Activated CD4-positive, alpha-beta T cell treated with anti-CD3 and anti-CD28 coated beads, Interleukin-2, amount 50 U/mL, for 16 hours (primary cell): ENCODE data around the gene ANKS1B.
"Not testable (repeated sequence)": the region's sequence is repeated elsewhere in the genome, so short reads cannot be mapped to it uniquely, and the experiment has no call there.

Experiments
- DNase-seq: peaks from one replicate; pipeline ENCODE4 v3.0.0-alpha.2; 2020

Gene ANKS1B

DNA sequence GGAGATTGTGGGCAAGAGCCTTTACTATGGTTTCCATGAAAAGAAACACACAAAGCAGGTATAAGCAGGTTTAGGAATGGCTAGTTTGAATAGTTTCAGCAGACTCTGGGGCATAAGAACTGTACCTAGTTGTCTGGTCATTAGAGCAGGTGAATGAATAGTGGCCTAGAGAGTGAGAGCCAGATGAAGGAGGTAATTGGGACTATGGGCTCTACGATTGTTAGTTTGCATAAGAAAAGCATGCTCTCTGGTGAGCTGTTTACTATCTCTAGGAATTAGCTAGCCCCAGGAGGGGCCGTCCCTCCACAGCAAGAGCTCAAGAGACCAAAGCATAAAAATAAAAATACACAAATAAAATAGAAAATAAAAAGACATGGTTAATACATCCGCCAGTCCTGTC, 734.6 kb downstream of the ANKS1B start:
- no peak for DNase-seq

DNA sequence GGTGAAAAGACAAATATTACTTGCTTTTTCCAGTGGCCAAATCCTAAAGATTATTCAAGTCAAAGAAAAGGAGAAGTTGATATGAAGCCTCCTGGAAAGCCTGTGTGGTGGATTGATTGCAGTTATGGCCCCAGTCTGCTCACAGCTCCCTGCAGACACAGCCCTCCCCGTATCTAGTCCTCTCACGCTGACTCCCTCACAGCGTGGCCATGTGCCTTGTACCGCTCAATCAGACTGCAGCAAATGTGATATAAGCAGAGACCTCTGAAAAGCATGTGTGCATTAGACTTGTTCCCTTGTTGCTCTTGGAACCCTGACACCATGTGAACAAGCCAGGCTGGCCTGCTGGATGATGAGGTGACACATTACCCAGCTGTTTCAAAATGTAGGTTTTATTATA, 735.2 kb downstream of the ANKS1B start:
- no peak for DNase-seq

DNA sequence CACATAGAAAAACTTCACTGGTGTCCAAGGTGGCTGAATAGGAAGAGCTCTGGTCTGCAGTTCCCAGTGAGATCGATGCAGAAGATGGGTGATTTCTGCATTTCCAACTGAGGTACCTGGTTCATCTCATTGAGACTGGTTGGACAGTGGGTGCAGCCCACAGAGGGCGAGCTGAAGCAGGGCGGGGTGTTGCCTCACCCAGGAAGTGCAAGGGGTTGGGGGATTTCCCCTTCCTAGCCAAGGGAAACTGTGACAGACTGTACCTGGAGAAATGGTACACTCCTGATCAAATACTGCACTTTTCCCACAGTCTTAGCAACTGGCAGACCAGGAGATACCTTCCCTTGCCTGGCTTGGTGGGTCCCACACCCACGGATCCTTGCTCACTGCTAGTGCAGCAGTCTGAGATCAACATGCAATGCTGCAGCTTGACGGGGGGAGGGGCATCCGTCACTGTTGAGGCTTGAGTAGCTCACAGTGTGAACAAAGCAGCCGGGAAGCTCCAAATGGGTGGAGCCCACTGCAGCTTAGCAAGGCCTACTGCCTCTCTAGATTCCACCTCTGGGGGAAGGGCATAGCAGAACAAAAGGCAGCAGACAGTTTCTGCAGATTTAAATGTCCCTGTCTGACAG, 746.7 kb downstream of the ANKS1B start:
- not testable (repeated sequence) for DNase-seq

DNA sequence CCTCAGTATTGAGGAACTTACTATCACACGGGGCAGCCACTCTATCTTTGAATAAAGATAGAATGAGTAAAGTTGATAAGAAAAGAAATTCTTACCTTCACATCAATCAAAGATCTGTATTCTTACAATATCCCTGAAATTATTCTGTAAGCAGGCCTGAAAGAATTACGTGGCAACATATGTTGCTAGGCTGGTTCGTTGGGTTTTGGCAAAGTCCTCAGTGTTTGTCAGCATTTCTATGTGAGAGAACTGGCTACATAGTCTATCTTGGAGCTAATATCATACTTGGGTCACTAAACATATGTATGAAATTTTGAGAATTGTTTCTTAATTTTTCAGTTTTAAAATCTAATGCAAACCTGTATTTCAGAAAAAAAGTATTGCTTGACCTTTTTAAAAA, 749.4 kb downstream of the ANKS1B start:
- no peak for DNase-seq

DNA sequence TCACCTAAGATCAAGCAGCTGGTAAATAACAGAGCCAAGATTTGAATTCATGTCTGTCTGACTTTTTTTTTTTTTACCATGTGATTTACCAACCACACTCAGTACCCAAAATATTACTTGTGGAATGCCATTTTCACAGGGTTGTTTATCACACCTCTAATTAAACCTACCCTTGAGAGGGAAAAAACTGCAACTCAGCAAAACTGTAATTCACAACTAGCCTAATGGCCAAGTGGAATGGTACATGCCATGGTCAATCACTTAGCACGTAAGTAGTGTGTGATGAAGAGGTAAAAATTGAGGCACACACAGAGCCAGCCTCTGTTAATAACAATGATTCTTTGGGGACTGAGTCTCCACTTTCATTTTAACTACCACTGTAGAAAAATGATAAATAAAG, 750.0 kb downstream of the ANKS1B start:
- DNase-seq = no peak

DNA sequence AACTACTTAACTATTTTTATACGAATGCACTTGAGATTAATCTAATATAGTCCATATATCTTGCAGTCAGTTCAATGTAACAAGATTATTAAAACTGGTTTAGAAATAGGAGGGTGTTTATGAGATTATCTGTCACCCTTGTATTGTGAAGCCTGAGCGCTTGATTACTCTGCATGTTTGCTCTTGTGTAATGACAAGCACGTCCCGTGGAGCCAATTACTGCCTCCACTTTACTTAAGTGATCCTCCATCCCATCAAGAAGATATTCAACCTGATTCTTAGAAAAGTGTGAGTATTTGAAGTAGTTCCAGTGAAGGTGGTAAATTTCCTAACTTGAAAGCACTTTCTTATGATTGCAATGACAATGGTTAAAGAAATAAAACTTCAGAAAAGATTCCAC, 752.4 kb downstream of the ANKS1B start:
- no peak for DNase-seq

DNA sequence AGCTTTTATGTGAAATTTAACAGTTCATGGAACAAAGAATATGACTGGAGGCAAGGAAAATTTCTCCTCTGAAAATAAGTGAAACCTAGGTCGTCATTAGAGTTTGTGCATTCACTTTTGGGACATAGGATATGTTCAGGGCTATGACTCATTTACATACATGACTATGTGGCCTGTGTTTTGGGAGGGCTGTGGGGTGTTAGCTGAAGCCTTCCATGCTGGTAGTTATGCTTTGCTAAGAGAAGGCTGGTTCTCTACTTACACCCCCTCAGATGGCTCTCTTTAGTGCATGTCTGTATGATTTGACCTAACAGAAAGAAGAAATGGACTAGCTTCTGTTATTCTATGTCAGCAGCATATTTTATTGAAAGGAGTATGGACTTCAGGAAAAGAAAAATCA, 753.7 kb downstream of the ANKS1B start:
- DNase-seq = no peak

DNA sequence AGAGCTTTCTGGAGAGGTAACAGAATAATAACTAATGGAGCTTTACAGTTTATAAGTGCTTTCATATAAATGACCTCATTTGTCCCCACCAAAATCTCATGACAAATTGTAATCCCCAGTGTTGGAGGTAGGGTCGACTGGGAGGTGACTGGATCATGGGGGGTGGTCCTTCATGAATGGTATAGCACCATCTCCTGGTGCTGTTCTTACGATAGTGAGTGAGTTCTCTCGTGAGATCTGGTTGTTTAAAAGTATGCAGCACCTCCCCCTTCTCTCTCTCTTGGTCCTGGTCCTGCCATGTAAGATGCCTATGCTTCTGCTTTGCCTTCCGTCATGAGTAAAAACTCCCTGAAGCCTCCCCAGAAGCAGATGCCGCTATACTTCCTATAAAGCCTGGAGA, 760.5 kb downstream of the ANKS1B start:
- DNase-seq = no peak

DNA sequence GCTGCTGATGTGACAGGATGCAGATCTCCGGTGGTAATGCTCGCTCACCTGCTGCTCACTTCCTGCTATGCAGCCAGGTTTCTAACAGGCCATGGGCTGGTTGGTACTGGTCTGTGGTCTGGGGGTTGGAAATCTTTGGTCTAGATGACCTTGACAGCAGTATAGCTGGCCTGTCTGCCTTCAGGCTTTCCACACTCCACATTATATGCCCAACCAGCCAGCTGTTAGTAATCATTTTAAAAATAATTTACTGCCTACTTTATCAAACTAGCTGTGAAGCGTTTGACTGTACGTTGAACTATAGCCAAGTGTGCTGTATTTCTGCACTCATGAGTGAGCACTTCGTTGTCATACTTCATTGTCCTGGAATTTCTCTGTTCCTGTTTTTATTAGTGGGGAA, 761.2 kb downstream of the ANKS1B start:
- DNase-seq = no peak

DNA sequence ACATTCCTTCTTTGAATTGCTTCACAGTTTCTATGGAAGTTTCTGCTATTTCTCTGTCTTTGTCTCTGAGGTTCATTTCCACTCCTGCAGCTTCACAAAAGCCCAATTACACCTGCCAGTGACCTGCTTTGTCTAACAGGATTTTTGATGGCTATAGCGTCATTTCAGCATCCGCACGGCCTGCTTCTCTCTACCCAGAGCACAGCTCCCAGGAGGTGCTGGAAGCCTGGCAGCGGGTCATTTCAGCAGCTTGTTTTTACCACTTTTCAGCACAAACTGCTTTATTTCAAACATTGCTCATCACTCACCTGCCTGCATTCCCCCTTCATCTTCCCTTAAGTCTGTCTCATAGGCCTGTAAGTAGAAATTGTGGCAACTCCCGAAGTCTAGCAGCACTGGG, 771.7 kb downstream of the ANKS1B start:
- DNase-seq = no peak

DNA sequence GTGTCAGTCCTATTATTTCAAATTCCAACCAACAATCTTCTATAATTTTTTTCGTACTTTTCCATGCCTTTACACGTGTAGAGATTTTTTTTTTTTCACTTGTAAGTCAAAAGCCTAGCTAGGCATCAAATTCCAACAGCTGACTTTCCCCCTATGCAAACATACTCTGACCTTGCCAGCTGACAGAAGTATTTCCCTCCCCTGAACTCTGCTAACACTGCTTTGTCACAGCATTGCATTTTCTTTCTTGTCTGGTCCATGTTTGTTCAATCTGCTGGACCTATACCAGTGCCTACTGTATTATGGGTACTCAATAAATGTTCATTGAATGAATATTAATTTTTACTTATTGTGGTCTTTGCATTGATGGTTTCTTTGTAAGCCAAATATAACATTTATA, 772.5 kb downstream of the ANKS1B start:
- DNase-seq = no peak

DNA sequence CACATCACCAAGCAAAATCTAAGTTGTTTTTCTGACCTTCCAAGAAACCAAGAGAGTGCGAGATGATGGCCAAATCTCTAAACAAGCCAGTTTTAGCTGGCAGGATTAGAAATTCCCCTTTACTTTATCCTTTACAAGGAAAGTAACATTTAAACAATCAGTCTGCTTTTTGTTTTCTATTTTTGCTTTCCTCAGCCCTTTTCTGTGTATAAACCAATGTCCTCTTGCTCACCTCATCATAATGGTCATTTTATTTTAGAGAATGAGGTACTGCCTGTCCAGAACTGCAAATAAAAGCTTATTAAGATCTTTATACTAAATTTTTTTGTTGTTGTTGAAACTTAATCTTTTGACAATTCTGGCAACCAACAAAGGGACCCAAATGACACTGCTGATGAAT, 779.6 kb downstream of the ANKS1B start:
- DNase-seq = no peak

DNA sequence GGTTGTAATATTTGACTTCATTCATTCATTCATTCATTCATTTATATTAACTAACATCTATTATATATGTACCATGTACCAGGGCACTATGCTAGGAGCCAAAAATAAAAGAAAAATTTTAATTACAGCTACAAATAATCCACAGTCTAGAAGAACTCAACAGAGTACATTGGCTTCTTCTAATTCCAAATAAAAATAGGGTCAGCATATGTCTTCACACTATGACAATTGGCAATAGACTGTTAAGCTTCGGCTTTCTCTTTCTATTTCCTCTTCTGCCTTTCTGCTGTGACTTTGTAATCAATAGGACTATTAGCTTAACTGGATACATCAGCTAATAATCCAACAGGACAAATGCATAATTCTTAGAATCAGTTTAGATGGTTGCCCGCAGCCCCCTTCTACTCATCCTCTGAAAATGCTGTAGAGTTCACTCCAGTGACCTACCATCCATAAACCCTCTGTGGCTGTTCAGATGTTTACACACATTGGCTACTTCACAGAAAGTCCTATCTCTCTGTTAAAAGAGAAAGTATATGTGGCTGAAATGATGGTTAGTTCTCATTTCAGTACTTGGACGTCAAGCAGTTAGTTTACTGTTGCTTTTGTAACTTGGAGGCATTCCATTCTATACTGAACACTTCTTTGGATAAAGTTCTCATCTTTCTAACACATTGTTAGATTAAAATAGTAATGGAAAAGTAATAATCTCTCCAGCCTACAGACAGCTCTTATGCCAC, 782.7 kb downstream of the ANKS1B start:
- no peak for DNase-seq

DNA sequence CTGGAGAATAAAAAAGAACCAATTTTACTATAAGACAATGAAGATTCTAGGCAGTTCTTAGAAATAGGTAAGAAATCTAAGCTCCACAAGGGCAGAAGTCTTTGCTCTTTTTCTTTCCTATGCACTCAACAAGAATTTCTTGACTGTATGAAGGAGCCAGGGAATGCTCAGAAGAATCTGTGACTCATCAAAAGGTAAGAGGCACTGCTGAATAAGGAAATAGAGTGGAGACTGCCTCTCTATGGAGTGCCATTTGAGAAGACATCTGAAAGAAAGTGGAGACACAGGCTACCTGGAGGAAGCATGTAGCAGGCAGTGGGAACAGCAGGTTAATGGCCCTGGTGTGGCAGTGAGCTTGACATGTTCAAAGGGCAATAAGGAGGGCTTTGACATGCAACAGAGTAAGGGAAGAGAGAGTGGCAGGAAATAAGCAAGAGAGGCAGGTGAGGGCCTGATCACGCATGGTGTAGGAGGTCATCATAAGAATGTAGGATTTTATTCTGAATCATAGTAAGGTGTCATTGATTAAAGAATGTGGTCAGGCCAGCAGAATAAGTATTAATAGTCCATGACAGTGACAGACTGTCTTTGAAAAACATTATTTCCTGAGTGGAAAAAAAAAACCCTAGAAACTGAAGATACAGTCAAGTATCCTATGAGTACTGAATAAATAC, 783.9 kb downstream of the ANKS1B start:
- DNase-seq = no peak

DNA sequence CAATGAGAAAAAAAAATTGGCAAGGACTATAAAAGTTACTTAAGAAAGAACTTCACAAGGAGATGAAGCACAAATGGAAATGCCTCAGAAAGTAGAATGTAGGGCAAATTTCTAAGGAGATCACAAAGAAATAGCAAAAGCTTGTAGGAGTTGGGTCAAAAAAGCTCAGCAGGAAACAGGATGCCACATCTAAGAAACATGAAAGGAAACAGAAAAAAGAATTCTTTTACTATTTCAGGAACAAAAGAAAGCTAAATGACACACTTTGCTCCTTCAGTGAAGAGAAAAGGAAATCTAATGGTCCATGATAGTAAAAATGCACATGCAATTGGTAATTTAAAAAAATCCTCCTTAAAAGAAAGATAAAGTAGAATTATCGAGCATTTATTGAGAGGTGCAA, 789.3 kb downstream of the ANKS1B start:
- no peak for DNase-seq

DNA sequence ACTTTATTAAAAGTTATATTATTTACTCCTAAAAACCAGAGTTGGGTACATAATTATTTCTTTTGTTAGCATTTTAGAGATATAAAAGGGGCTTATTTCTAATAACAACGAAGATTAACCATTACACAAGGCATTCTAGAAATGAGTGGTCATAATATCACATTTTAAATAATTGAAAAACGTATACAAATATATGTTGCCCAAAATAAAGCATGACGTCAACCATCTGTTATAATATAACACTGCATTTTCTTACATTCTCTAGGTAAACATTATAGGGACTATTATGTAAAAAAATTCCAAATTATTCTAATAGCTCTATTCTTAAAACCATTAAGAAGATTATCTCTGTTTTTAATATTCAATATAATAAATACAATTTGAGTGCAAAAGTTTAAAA, 792.2 kb downstream of the ANKS1B start:
- DNase-seq = no peak

DNA sequence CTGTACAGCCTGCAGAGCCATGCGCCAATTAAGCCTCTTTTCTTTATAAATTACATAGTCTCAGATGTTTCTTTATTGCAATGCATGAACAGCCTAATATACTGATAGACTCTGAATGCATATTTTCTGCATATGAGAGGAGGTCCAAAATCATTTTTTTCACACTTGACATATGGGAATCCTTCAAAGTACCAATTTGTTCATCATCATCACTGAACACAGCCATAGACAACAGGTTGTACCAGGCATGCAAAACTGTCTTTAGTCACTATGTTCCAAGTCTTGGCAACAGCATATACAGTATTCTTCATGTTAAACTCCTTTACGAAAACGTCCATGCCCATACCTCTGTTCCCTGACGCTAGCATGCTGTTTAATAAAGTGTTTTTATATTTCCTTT, 807.9 kb downstream of the ANKS1B start:
- no peak for DNase-seq

DNA sequence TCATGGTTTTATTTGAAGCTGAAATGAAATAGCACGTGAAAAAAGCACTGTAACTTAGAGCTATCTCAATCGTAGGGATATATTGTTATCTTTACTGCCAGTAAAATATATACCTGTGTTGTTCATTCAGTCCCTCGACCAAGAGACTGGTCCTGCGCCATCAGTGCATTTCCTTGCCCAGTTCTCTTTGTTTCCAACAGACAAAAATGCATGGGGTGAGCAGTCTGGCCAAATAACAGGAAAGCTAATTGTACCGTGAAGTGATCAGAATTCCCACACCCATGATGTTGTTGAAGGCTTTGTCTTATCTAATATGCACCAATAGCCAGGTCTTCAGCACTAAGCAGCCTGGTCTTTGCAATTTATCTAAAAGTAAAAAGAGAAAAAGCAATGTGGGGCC, 814.3 kb downstream of the ANKS1B start:
- DNase-seq = no peak

DNA sequence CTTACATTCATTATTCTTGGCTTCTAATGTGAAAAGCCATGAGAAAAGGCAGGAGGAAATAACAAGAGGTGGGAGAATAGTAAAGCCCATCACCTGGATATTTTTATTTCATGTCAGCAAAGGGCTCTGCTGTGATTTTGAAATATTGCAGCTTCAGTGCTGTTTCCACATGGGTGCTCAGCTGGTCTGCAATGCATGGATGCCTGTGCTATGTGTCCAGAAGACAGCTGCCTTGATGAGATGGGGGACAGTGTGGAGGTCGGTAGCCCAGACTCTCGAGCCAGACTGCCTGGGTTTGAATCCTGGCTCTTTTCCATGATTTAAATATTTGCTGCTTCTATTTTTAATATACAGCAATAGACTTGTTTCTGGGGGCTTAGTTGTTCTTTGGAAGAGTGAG, 814.7 kb downstream of the ANKS1B start:
- DNase-seq = no peak

DNA sequence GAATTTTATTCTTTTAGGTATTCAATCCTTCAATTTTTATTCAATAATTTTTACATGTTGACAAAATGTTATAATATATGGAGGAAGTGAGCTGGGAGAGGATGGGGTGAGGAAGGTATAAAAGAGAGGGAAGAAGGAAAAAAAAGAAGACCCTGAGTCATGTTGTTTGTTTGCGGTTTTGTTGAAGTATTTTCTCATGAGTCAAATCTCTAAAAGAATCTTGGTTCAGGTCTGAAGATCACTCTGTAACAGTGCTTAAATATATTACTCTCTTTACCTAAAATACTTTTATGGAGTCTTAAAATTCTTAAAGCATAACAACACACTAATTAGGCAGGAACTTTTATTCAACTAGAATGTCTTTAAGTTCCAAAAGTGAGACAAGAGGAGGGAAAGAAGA, 826.8 kb downstream of the ANKS1B start:
- DNase-seq = no peak

DNA sequence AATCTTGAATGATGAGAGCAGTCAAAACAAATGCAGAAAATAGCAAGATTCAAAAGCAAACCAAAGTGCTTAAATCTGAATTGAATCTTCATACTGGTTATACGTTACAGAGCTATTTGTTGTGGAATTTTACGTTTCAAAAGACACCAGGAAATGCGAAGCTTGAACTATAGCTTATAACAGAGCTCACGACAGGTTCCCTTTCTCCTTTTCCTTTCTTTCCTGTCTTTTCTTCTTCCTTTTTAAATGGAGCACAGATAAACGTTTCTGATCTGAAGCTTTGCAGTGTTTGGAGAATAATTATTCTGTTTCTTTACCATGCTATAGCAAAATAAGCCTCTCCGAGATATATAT, 829.8 kb downstream of the ANKS1B start:
- no peak for DNase-seq

DNA sequence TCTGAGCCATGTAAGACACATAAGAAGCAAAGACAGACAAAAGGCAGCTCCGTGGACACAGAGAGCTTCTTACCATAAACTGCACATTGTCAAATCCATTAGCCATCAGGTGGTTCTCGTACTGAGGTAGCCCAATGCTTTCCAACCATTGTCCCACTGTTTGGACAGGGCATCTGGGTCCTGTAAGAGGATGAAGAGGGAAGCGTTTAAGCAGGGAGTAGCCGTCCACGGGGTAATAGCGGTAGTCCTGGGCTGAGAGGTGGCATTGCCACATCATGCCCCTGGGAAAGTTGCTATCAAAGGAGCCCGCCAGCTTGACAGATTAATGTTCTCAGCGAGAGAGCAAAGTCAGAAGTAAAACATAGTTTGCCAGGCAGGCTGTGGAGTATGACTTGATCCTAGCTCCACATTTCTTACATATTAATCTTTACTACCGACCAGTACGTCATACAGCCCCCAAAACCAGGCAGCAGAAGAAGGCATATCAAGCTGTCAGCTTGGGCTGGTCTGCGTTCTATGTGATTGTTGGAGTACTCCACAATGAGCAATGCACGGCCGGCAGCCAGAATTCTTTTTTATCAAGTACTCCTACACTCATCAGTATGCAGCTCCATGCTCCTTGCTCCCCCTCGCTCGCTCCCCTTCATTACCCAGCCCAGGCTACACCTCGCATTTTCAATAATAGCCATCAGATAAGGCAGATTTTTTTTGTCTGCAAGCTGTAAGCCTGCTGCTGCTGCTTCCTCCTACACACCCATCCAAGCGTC, 830.3 kb downstream of the ANKS1B start:
- DNase-seq = no peak

DNA sequence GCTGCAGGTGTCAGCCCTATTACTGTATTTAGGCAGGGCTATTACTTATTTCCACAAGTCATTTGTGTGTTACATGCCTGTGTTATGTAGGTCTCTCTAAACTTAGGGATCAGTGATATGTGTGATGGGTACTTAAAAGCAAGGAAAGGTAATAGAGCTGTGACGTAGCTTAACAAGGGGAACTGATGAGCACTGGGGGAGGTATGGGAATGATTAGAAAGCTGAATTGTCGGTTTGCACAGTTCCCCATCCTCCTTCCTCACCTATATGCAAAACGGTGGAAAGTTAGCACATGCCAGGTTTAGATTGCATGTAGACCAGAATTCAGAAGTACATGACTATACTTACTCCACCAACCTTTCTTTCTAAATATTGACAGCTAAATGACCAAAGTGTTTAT, 831.4 kb downstream of the ANKS1B start:
- no peak for DNase-seq

DNA sequence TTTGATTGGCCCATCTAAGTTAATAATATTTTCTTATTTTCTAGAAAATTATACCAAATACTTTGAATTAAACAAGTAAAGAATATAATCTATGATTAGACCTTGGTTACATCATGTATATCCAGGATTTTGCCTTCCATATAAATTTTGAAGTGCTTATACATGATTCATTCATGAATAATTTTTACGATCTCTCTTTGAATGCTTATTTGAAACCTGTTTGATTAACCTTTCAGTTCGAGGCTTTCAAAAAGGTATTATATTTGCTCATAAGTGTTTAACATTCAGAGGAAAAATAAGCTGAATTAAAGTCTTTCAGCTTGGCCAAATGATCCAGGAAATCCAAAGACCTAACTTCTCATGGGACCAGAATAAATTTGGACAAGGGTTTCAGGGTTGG, 832.4 kb downstream of the ANKS1B start:
- no peak for DNase-seq
